Neural cell (in vitro differentiated cells): Measurements from ENCODE around the gene CAMSAP2. TPM values are rescaled to one million over a fixed set of nuclear protein-coding genes. Genes with fewer than 3 reads are reported as not detected.

Experiments
- H2AFZ ChIP-seq: fragments of 200-600, 300-800 bp; sonication (generic), shearing (Covaris generic); 2 replicates; pipeline ENCODE4 v1.6.0; 2014; ENCODE audit warnings: low read depth, mild to moderate bottlenecking, antibody characterized with exemption, low read length, moderate library complexity
- H3F3A ChIP-seq: fragments of 200-600 bp; shearing (Covaris generic); 2 replicates; pipeline ENCODE4 v1.6.1; 2016; ENCODE audit warnings: mild to moderate bottlenecking, moderate library complexity, mixed read lengths, antibody characterized with exemption, low read length; ENCODE audit not compliant: insufficient read depth, poor library complexity, severe bottlenecking
- H3K27ac ChIP-seq: fragments of 200-600, 300-800 bp; sonication (generic), shearing (Covaris generic); 2 replicates; pipeline ENCODE4 v1.5.1; 2014; ENCODE audit warnings: mild to moderate bottlenecking, low read length, moderate library complexity
- H3K27me3 ChIP-seq: fragments of 300-800, 200-600 bp; sonication (generic), shearing (Covaris generic); 2 replicates; pipeline ENCODE4 v1.6.0; 2014; ENCODE audit warnings: mild to moderate bottlenecking, low read depth, low read length, moderate library complexity; ENCODE audit not compliant: insufficient read depth
- H3K36me3 ChIP-seq: fragments of 300-800, 200-600 bp; sonication (generic), shearing (Covaris generic); 2 replicates; pipeline ENCODE4 v1.5.1; 2014; ENCODE audit warnings: mild to moderate bottlenecking, antibody characterized with exemption, low read length, moderate library complexity; ENCODE audit not compliant: insufficient read depth
- H3K4me2 ChIP-seq: fragments of 300-800, 200-600 bp; sonication (generic), shearing (Covaris generic); 2 replicates; pipeline ENCODE4 v1.6.0; 2014; ENCODE audit warnings: mild to moderate bottlenecking, low read length
- H3K4me3 ChIP-seq: fragments of 300-800, 200-600 bp; sonication (generic), shearing (Covaris generic); 2 replicates; pipeline ENCODE4 v1.5.1; 2014; ENCODE audit warnings: mild to moderate bottlenecking, low read length, moderate library complexity
- H3K79me2 ChIP-seq: fragments of 200-600 bp; shearing (Covaris generic); replicated peaks from 2 replicates; pipeline ENCODE4 v1.6.0; 2014; ENCODE audit warnings: mild to moderate bottlenecking, low read length, moderate library complexity; ENCODE audit not compliant: insufficient read depth
- H3K9ac ChIP-seq: fragments of 300-800, 200-600 bp; sonication (generic), shearing (Covaris generic); 2 replicates; pipeline ENCODE4 v1.6.1; 2016; ENCODE audit warnings: mild to moderate bottlenecking, low read length, mixed read lengths
- H3K9me2 ChIP-seq: fragments of 200-600 bp; shearing (Covaris generic); 2 replicates; pipeline ENCODE4 v1.6.1; 2016; ENCODE audit warnings: mild to moderate bottlenecking, low read length, mixed read lengths; ENCODE audit not compliant: insufficient read depth
- H3K9me3 ChIP-seq: fragments of 200-600, 300-800 bp; sonication (generic), shearing (Covaris generic); 2 replicates; pipeline ENCODE4 v1.6.1; 2016; ENCODE audit warnings: mild to moderate bottlenecking, mixed run types, low read length, moderate library complexity, mixed read lengths
- H4K20me1 ChIP-seq: fragments of 200-600 bp; shearing (Covaris generic); 2 replicates; pipeline ENCODE4 v1.6.1; 2016; ENCODE audit warnings: mild to moderate bottlenecking, mixed run types; ENCODE audit not compliant: insufficient read depth
- EP300 ChIP-seq: fragments of 450-650 bp; conservative IDR thresholded peaks from 2 replicates; pipeline ENCODE4 v1.6.1; 2014; ENCODE audit warnings: antibody characterized with exemption, mild to moderate bottlenecking, moderate library complexity; ENCODE audit not compliant: poor library complexity, severe bottlenecking
- EZH2 ChIP-seq: fragments of 200-600, 300-800 bp; shearing (Covaris generic), sonication (generic); IDR thresholded peaks from 2 replicates; pipeline ENCODE4 v1.6.1; 2014; ENCODE audit warnings: antibody characterized with exemption, low read length, borderline replicate concordance, mild to moderate bottlenecking; ENCODE audit not compliant: insufficient read depth, poor library complexity, severe bottlenecking
- MXI1 ChIP-seq: fragments of 450-650 bp; conservative IDR thresholded peaks from 2 replicates; pipeline ENCODE4 v1.6.1; 2014; ENCODE audit warnings: antibody characterized with exemption, mild to moderate bottlenecking; ENCODE audit not compliant: poor library complexity, severe bottlenecking
- POLR2AphosphoS5 ChIP-seq: IDR thresholded peaks from 2 replicates; pipeline ENCODE4 v1.6.1; 2012
- RAD21 ChIP-seq: fragments of 450-650 bp; conservative IDR thresholded peaks from 2 replicates; pipeline ENCODE4 v1.6.1; 2014; ENCODE audit warnings: antibody characterized with exemption, mild to moderate bottlenecking, moderate library complexity
- SMC3 ChIP-seq: fragments of 450-650 bp; conservative IDR thresholded peaks from 2 replicates; pipeline ENCODE4 v1.6.1; 2014; ENCODE audit warnings: antibody characterized with exemption, mild to moderate bottlenecking, moderate library complexity; ENCODE audit not compliant: poor library complexity
- TAF1 ChIP-seq: IDR thresholded peaks from 2 replicates; pipeline ENCODE4 v1.6.1; 2012; ENCODE audit warnings: low read depth
- polyA plus RNA-seq: library from polyadenylated mRNA; depleted of rRNA; stranded (reverse); fragments of >200 nt; gene quantifications from 2 replicates; pipeline ENCODE4 v1.2.3, GENCODE V29; 2014
- TF ChIP-seq, protein P1 (sequence below): fragments of 450-650 bp; IDR thresholded peaks from 2 replicates; pipeline ENCODE4 v1.5.1; 2014; ENCODE audit warnings: antibody characterized with exemption, mild to moderate bottlenecking, moderate library complexity; ENCODE audit not compliant: poor library complexity, severe bottlenecking
- TF ChIP-seq, protein P2 (sequence below): IDR thresholded peaks from 2 replicates; pipeline ENCODE4 v1.6.1; 2012; ENCODE audit warnings: borderline replicate concordance

CAMSAP2 gene
- polyA plus RNA-seq, 1 donor from 2014 or later, result 52.7 TPM

DNA sequence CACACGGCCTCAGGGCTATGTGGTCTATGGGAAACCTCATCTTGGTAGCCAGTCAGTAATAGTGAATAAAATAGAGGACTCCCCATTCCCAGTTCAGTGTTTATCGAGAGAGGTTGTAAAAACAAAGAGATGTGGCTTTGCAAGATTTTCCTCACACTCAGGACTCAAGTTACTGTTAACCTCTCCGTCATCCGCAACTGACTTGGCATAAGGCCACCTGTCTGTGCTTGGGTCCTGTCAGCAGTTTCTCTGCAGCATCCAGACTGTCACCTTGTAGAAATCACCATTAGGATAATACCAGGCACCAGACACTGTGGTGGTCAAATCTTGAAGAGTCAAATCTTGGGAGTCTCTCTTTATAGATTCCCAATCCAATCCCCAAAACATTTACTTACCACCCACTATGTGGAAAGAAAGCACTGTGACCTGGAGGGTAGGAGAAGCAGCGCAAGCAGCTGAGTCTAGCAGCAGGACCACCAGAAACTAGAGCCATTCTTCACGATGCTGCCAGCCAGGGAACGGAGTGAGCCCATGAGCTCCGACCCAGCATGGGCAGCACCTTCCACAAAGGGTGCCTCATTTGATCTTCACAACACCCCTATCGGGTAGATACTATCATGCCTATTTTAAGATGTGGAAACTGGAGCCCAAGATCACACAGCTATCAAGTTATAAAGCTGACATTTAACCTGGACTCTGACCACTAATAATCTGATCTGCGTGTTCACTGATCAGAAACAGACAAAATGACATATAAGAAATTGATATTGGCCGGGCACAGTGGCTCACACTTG, 128.5 kb downstream of the CAMSAP2 start:
- Histone ChIP-seq H2AFZ (no peak overlapping the region), H3K27ac (no peak overlapping the region), H3K4me3 (no peak overlapping the region), H3K4me2 (no peak overlapping the region), H4K20me1 (no peaks in the 10 kb centered on the region), H3K9ac (no peak overlapping the region), H3K27me3 (no peaks in the 10 kb centered on the region), H3K9me2 (no peaks in the 10 kb centered on the region), H3K36me3 (peaks cover 4% of the 10 kb centered on the region), H3K79me2 (no peaks in the 10 kb centered on the region), H3F3A (no peaks in the 10 kb centered on the region), H3K9me3 (no peaks in the 10 kb centered on the region)
- TF ChIP-seq TAF1, result no peak
- TF ChIP-seq POLR2AphosphoS5, result no peak
- TF ChIP-seq, protein P1, sequence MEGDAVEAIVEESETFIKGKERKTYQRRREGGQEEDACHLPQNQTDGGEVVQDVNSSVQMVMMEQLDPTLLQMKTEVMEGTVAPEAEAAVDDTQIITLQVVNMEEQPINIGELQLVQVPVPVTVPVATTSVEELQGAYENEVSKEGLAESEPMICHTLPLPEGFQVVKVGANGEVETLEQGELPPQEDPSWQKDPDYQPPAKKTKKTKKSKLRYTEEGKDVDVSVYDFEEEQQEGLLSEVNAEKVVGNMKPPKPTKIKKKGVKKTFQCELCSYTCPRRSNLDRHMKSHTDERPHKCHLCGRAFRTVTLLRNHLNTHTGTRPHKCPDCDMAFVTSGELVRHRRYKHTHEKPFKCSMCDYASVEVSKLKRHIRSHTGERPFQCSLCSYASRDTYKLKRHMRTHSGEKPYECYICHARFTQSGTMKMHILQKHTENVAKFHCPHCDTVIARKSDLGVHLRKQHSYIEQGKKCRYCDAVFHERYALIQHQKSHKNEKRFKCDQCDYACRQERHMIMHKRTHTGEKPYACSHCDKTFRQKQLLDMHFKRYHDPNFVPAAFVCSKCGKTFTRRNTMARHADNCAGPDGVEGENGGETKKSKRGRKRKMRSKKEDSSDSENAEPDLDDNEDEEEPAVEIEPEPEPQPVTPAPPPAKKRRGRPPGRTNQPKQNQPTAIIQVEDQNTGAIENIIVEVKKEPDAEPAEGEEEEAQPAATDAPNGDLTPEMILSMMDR, result no peak
- TF ChIP-seq SMC3, result no peak
- TF ChIP-seq, protein P2, sequence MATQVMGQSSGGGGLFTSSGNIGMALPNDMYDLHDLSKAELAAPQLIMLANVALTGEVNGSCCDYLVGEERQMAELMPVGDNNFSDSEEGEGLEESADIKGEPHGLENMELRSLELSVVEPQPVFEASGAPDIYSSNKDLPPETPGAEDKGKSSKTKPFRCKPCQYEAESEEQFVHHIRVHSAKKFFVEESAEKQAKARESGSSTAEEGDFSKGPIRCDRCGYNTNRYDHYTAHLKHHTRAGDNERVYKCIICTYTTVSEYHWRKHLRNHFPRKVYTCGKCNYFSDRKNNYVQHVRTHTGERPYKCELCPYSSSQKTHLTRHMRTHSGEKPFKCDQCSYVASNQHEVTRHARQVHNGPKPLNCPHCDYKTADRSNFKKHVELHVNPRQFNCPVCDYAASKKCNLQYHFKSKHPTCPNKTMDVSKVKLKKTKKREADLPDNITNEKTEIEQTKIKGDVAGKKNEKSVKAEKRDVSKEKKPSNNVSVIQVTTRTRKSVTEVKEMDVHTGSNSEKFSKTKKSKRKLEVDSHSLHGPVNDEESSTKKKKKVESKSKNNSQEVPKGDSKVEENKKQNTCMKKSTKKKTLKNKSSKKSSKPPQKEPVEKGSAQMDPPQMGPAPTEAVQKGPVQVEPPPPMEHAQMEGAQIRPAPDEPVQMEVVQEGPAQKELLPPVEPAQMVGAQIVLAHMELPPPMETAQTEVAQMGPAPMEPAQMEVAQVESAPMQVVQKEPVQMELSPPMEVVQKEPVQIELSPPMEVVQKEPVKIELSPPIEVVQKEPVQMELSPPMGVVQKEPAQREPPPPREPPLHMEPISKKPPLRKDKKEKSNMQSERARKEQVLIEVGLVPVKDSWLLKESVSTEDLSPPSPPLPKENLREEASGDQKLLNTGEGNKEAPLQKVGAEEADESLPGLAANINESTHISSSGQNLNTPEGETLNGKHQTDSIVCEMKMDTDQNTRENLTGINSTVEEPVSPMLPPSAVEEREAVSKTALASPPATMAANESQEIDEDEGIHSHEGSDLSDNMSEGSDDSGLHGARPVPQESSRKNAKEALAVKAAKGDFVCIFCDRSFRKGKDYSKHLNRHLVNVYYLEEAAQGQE, result no peak
- TF ChIP-seq MXI1, result no peak
- no peak for TF ChIP-seq EZH2
- TF ChIP-seq EP300, result no peak
- no peak for TF ChIP-seq RAD21

DNA sequence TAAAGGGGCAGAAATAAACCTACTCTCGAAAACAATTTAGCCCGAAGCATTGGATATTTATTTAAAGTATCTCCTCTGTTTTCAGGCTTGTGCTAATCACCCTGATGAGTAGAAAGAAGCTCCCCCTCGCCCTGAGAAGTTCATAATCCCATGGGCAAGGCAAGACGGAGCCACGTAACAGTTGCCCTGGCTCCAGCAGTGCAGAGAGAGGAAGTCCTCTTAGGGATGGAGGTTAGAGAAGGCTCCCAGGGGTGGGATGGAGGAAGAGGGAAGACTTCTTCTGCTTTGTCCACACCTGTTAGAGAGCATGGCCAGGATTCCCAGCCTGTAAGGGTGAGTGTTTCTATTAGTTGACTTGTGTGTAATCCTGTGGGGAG, 130.7 kb downstream of the CAMSAP2 start:
- H3K27ac ChIP-seq, result no peak overlapping the region
- no peaks in the 10 kb centered on the region for H3F3A ChIP-seq
- no peak overlapping the region for H2AFZ ChIP-seq
- no peaks in the 10 kb centered on the region for H4K20me1 ChIP-seq
- no peaks in the 10 kb centered on the region for H3K9me3 ChIP-seq
- no peaks in the 10 kb centered on the region for H3K27me3 ChIP-seq
- no peaks in the 10 kb centered on the region for H3K79me2 ChIP-seq
- H3K4me2 ChIP-seq, result no peak overlapping the region
- no peaks in the 10 kb centered on the region for H3K36me3 ChIP-seq
- H3K9me2 ChIP-seq, result no peaks in the 10 kb centered on the region
- H3K9ac ChIP-seq, result no peak overlapping the region
- TF ChIP-seq EP300 (no peak), EZH2 (no peak), POLR2AphosphoS5 (no peak), MXI1 (no peak)
- no peak overlapping the region for H3K4me3 ChIP-seq
